HCEC 1CT (cell line): ENCODE results near the gene KRT81.

Experiments used
- DNase-seq: peaks from one replicate; pipeline ENCODE4 v3.0.0-alpha.2; 2017

The KRT81 gene

DNA sequence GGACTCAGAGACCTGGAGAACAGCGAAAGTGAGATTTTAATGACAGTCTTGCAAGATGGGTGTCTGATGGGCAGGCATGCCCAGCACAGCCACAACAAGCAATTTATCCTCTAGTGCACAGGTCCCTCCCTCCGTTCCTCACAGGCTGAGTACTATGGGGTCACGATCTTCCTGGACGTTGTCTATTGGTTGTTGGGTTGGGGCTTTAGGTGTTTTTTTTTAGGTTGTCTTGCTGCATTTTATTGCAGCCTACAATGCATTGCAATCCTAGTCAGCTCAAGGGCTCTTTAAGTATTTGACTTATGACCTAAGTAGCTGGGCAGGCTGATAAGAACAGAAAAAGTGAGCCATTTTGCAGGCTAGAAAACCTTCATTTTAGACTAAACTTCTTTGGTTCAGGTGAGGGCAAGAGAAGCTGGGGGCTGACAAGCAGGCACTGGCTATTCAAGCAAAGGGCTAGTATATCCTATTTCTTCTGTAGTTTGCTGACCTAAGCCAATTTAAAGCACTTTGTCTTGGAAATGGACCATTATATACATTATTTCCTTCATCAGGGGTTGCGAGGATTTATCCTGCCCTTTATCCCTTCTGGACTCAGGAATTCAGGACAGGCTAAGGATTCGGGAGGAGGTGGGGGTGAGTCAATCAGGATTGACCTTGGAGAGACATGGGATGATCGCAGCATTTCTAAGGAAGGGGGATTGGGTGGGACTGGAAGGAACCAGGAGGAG, 52.3 kb downstream of the KRT81 start:
- DNase-seq = no peak

- no peak for DNase-seq
These were observed 53.0 kb downstream of the KRT81 start for GRCh38 chr12:52238207-52238840.

DNA sequence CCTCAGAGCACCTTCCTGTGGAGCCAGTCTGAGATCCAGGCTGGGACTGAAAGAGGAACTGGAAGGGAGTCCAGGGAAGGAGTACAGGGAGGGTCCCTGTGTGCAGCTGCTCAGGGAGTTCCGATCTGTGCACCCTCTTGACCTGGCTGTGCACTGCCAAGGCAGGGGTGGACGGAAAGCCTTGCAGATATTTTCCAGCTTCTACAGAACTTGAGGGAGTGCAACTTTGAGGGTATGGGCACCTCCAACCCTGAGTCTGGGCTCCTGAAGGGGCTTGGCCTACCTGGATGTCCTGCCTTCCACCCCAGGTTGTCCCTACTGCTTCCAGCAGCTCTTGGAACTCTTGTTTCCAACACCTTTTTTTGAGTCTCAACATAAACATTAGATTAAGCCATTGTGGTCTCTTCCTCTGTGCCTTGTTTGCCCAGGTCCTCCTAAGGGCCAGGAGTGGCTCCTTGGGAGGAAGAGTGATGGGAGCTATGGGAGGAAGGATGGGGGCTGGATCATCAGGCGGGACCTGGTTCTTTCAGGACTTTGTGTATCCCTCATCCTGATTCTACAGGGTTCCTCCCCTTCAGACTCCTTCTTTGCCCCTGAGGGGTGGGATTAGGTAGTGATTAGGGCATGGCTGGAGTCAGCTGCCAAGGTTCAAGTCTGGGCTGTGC, 54.8 kb downstream of the KRT81 start:
- DNase-seq = no peak
